Ishikawa (cell line): ENCODE data around the gene KLHL2.

Source experiments
- CEBPB ChIP-seq: IDR thresholded peaks from 2 replicates; pipeline ENCODE4 v1.6.1; 2012
- CREB1 ChIP-seq: IDR thresholded peaks from 2 replicates; pipeline ENCODE4 v1.6.1; 2012; ENCODE audit warnings: low read depth
- EGR1 ChIP-seq: IDR thresholded peaks from 2 replicates; pipeline ENCODE4 v1.6.1; 2012
- EP300 ChIP-seq: IDR thresholded peaks from 2 replicates; pipeline ENCODE4 v1.6.1; 2012; ENCODE audit warnings: borderline replicate concordance
- FOXM1 ChIP-seq: IDR thresholded peaks from 2 replicates; pipeline ENCODE4 v1.6.1; 2012; ENCODE audit warnings: low read depth, borderline replicate concordance
- NFIC ChIP-seq: IDR thresholded peaks from 2 replicates; pipeline ENCODE4 v1.6.1; 2012
- RAD21 ChIP-seq: IDR thresholded peaks from 2 replicates; pipeline ENCODE4 v1.6.1; 2012; ENCODE audit warnings: low read depth
- TAF1 ChIP-seq: IDR thresholded peaks from 2 replicates; pipeline ENCODE4 v1.6.1; 2012; ENCODE audit warnings: low read depth, mild to moderate bottlenecking
- TCF12 ChIP-seq: IDR thresholded peaks from 2 replicates; pipeline ENCODE4 v1.6.1; 2012; ENCODE audit warnings: low read depth
- TEAD4 ChIP-seq: IDR thresholded peaks from 2 replicates; pipeline ENCODE4 v1.6.1; 2012
- YY1 ChIP-seq: IDR thresholded peaks from 2 replicates; pipeline ENCODE4 v1.6.1; 2012; ENCODE audit warnings: low read depth
- ZBTB7A ChIP-seq: IDR thresholded peaks from 2 replicates; pipeline ENCODE4 v1.6.1; 2012; ENCODE audit warnings: low read depth
- TF ChIP-seq, protein P1 (sequence below): IDR thresholded peaks from 2 replicates; pipeline ENCODE4 v1.6.1; 2012
- TF ChIP-seq, protein P2 (sequence below): IDR thresholded peaks from 2 replicates; pipeline ENCODE4 v1.6.1; 2012; ENCODE audit warnings: low read depth, mild to moderate bottlenecking
- TF ChIP-seq, protein P3 (sequence below): IDR thresholded peaks from 2 replicates; pipeline ENCODE4 v1.6.1; 2012

The KLHL2 gene

DNA sequence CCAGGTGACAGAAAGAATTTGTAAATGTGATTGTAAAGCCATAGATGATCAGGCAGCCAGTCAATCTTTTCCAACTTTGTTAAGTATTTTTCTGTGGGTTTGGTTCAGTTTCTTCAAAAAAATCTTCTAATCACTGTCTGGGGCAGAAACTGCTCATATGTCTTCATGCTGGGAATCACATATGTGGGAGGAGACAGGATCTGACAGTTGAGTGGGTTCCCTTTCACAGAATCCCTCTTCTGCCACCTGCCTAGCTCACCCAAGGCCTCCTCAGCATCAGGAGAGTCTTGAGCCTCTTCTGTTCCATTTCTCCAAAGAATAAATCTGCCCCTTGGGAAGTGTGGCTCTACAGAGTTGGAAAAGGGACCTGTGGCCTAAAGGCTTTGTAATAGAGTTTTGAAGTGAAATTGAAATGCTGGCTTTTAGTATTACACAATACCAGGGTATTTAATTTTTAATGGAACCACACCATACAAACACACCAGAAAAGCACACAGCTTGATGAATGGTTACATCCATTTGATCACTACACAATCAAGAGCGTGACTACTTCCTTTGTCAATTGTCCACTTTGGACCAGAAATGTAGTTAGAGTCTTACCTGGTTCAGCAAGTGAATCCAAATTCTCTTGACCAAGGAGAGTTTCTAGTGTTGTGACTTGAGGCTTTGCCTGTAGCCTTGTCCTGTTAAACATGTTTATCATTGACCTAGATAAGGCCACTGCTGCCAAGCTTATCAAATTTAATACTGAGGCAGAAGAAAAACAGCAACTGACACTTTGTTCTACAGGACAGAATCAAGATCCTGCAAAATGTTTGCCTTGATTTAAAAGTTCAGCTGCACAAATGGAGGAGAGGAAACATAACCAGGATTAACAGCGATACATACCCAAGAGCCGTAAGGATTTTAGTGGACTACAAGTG lies 140.5 kb downstream of the KLHL2 start:
- TF ChIP-seq TEAD4 (no peak), ZBTB7A (no peak), FOXM1 (no peak), CEBPB (no peak), TAF1 (no peak), CREB1 (no peak), NFIC (no peak), TCF12 (no peak), EP300 (no peak), YY1 (no peak), EGR1 (no peak), RAD21 (no peak)
- TF ChIP-seq, protein P1, sequence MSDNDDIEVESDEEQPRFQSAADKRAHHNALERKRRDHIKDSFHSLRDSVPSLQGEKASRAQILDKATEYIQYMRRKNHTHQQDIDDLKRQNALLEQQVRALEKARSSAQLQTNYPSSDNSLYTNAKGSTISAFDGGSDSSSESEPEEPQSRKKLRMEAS, result no peak
- TF ChIP-seq, protein P2, sequence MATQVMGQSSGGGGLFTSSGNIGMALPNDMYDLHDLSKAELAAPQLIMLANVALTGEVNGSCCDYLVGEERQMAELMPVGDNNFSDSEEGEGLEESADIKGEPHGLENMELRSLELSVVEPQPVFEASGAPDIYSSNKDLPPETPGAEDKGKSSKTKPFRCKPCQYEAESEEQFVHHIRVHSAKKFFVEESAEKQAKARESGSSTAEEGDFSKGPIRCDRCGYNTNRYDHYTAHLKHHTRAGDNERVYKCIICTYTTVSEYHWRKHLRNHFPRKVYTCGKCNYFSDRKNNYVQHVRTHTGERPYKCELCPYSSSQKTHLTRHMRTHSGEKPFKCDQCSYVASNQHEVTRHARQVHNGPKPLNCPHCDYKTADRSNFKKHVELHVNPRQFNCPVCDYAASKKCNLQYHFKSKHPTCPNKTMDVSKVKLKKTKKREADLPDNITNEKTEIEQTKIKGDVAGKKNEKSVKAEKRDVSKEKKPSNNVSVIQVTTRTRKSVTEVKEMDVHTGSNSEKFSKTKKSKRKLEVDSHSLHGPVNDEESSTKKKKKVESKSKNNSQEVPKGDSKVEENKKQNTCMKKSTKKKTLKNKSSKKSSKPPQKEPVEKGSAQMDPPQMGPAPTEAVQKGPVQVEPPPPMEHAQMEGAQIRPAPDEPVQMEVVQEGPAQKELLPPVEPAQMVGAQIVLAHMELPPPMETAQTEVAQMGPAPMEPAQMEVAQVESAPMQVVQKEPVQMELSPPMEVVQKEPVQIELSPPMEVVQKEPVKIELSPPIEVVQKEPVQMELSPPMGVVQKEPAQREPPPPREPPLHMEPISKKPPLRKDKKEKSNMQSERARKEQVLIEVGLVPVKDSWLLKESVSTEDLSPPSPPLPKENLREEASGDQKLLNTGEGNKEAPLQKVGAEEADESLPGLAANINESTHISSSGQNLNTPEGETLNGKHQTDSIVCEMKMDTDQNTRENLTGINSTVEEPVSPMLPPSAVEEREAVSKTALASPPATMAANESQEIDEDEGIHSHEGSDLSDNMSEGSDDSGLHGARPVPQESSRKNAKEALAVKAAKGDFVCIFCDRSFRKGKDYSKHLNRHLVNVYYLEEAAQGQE, result no peak
- TF ChIP-seq, protein P3, sequence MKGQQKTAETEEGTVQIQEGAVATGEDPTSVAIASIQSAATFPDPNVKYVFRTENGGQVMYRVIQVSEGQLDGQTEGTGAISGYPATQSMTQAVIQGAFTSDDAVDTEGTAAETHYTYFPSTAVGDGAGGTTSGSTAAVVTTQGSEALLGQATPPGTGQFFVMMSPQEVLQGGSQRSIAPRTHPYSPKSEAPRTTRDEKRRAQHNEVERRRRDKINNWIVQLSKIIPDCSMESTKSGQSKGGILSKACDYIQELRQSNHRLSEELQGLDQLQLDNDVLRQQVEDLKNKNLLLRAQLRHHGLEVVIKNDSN, result no peak

DNA sequence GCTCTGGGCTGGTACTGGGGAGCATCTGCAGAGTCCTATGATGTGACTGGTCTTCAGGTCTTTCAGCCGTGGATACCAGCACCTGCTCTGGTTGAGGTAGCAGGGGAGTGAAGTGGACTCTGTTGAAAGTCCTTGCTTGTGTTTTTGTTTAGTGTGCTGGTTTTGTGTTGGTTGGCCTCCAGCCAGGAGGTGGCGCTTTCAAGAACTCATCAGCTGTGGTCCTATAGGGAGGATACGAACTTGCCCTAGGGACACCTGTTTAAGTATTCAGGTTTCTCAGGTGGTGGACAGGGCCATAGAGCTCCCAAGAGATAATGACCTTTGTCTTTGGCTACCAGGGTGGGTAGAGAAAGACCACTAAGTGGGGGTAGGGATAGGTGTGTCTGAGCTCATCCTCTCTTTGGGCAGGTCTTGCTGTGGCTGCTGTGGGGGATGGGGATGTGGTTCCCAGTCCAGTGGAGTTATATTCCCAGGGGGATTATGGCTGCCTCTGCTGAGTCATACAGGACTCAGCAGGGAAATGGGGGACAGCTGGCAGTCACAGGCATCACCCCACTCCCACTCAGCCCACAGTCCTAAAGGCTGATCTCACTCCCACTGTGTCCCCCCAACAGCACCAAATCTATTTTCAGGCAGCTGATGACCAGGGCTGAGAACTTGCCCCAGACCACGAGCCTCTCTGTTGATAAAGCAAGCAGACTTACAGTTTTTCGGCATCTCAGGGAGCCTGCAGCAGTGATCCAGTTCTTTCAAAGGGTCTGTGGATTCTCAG lies 144.2 kb downstream of the KLHL2 start:
- TF ChIP-seq TAF1, result no peak
- TF ChIP-seq EP300, result no peak
- TF ChIP-seq TEAD4, result no peak
- TF ChIP-seq TCF12, result no peak
- TF ChIP-seq ZBTB7A, result no peak
- no peak for TF ChIP-seq EGR1
- TF ChIP-seq CREB1, result no peak
- TF ChIP-seq RAD21, result no peak; the same call in 1 of the 2 replicates
- TF ChIP-seq CEBPB, result no peak
- TF ChIP-seq NFIC, result no peak
- no peak for TF ChIP-seq FOXM1
- TF ChIP-seq, protein P1, result no peak
- no peak for TF ChIP-seq YY1
- TF ChIP-seq, protein P3, result no peak
- TF ChIP-seq, protein P2, result no peak

DNA sequence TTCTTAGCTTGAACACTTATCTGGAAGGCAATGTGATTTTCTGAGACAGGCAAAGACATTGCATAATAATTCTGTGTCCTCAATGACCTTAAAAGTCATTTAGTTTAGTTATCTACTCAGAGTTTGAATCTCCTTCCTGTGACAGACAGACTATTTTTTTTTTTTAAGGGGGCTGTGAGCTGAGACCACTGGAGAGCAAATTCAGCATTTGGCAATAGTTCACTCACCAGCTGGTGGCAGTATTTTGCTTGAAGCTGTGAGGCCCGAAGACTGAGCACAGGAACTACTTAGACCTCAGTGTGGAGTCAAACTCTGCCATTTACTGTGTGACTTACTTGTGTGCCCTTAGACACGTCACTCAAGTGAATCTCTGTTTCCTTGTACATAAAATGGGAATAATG lies 148.5 kb downstream of the KLHL2 start:
- TF ChIP-seq RAD21 (peak; percentile 90), ZBTB7A (peak; percentile 70; the same call in 1 of the 2 replicates)
- TF ChIP-seq, protein P3, result no peak

DNA sequence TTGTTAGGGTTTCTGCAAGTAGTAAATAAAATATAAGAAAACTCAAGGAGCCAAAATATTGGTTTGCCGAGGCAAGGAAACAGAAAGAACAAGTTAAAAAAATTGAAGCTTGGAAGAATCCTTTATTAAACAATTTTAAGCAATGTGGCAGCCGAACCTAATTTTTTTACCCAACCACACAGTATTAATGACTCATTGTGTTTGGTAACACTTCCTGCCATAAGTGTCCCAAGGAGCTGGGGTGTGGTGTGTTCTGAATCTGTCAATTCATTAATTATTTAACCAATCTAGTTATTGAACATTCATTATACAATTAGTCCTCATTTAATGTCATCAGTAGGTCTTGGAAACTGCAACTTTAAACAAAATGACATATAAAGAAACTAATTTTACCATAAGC lies 152.1 kb downstream of the KLHL2 start:
- TF ChIP-seq EGR1 (no peak), TAF1 (no peak), EP300 (no peak), RAD21 (no peak), TCF12 (no peak), FOXM1 (no peak), ZBTB7A (no peak), NFIC (no peak), TEAD4 (no peak)
- TF ChIP-seq, protein P3, result no peak
- TF ChIP-seq, protein P2, result no peak
